ENCODE results near the gene METTL4. TPM values are rescaled to one million over a fixed set of nuclear protein-coding genes. Genes with fewer than 3 reads are reported as not detected.

Gene METTL4
- total RNA-seq, 1 donor from 2014 or later, result 12.6 TPM

DNA sequence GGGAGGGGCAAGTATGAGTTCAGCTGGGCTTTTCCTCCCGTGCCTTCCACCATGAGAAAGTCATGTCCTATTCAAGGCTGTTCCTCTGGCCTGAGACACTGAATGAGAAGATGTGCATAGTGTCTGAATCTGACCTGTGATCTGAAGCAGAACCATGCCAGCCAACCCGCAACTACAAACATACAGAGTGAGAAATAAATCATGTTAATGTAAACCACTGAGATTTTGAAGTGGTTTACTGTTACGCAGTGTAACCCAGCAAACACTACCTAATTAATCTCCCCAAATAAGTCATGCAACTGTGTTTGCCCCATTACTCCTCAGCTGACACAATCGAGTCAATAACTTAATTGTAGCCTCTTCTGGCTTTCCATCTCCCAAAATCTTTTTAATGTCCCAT is 49.2 kb downstream of the METTL4 start:
- Mint-ChIP-seq H3K27ac (ENCODE audit: unreplicated experiment) (no peak overlapping the region), H3K27me3 (ENCODE audit: low read depth) (no peaks in the 10 kb centered on the region), H3K9me3 (no peaks in the 10 kb centered on the region), H3K36me3 (ENCODE audit: low read depth) (no peaks in the 10 kb centered on the region), H3K4me1 (no peaks in the 10 kb centered on the region), H3K4me3 (no peak overlapping the region)
- DNase-seq (ENCODE audit: low read depth, low spot score), result no peak
- TF ChIP-seq CTCF (conservative IDR thresholded peaks at IDR 0.05), result no peak

DNA sequence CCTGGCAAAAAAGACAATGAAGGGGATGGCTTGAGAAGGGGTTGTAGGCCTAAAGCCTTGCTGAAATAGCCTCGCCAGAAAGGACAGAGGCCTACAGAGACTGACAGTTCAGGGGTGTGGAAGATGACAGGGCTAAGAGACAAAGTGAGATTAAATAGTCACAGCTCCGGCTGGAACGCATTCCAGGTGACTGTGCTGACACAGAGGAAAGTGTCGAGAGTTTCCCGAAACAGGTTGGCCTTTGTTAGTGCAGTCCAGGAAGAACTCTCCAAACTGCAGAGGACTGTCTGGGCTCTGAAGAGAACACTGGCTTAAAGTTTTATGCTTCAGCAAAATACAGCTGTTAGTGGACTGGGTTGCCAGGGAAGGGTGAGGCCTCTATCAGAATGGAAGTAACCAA is 52.8 kb downstream of the METTL4 start:
- Mint-ChIP-seq H3K4me1 (no peaks in the 10 kb centered on the region), H3K27ac (ENCODE audit: unreplicated experiment) (no peak overlapping the region), H3K9me3 (no peaks in the 10 kb centered on the region), H3K4me3 (no peak overlapping the region), H3K27me3 (ENCODE audit: low read depth) (no peaks in the 10 kb centered on the region), H3K36me3 (ENCODE audit: low read depth) (no peaks in the 10 kb centered on the region)
- TF ChIP-seq CTCF (conservative IDR thresholded peaks at IDR 0.05), result no peak
- no peak for DNase-seq (ENCODE audit: low read depth, low spot score)

GRCh38 chr18:2515908-2516625 is 55.2 kb downstream of the METTL4 start:
- no peak overlapping the region for H3K4me3 Mint-ChIP-seq
- no peaks in the 10 kb centered on the region for H3K27me3 Mint-ChIP-seq (ENCODE audit: low read depth)
- H3K9me3 Mint-ChIP-seq, result no peaks in the 10 kb centered on the region
- DNase-seq (ENCODE audit: low read depth, low spot score), result no peak
- no peak for TF ChIP-seq CTCF (conservative IDR thresholded peaks at IDR 0.05)
- H3K4me1 Mint-ChIP-seq, result no peaks in the 10 kb centered on the region
- no peak overlapping the region for H3K27ac Mint-ChIP-seq (ENCODE audit: unreplicated experiment)
- H3K36me3 Mint-ChIP-seq (ENCODE audit: low read depth), result no peaks in the 10 kb centered on the region

DNA sequence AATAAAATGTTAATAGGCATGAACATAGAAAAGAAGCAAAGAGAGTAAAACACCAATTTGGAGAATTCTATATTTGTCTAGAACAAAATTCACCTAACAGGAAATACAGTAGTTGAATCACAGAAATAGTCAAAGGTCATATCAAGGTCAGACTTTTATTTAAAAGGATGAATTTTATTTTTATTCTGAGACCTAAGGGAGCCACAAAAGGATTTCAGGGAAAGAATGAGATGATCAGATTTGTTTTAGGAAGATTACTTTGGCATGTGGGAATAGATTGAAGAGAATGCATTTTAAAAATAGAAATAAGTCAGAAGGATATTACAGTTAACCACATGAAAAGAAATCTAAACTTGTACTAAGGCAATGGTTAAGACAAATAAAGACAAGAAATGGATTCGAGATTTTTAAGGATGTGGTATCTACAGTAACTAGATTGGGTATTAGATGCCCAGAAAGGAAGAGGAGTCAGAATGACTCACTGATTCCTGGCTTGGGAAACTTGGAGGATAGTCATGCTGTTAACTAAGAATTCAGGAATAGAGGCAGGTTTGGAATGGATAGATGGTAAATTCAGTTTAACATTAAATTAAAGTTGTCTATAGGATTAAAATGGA is 56.0 kb downstream of the METTL4 start:
- Mint-ChIP-seq H3K4me1 (no peaks in the 10 kb centered on the region), H3K36me3 (ENCODE audit: low read depth) (no peaks in the 10 kb centered on the region), H3K27me3 (ENCODE audit: low read depth) (no peaks in the 10 kb centered on the region), H3K9me3 (no peaks in the 10 kb centered on the region), H3K4me3 (no peak overlapping the region), H3K27ac (ENCODE audit: unreplicated experiment) (no peak overlapping the region)
- TF ChIP-seq CTCF (conservative IDR thresholded peaks at IDR 0.05), result no peak
- DNase-seq (ENCODE audit: low read depth, low spot score), result no peak

- TF ChIP-seq CTCF (conservative IDR thresholded peaks at IDR 0.05), result no peak
- H3K27ac Mint-ChIP-seq (ENCODE audit: unreplicated experiment), result no peak overlapping the region
- no peaks in the 10 kb centered on the region for H3K9me3 Mint-ChIP-seq
- no peak overlapping the region for H3K4me3 Mint-ChIP-seq
- no peak for DNase-seq (ENCODE audit: low read depth, low spot score)
- H3K36me3 Mint-ChIP-seq (ENCODE audit: low read depth), result no peaks in the 10 kb centered on the region
- H3K27me3 Mint-ChIP-seq (ENCODE audit: low read depth), result no peaks in the 10 kb centered on the region
- H3K4me1 Mint-ChIP-seq, result no peaks in the 10 kb centered on the region
Measured at GRCh38 chr18:2513616-2514015, 57.7 kb downstream of the METTL4 start.

All from neural crest cell (in vitro differentiated cells).